Measurements from ENCODE around the gene ABCB6. TPM values are rescaled to one million over a fixed set of nuclear protein-coding genes. Genes with fewer than 3 reads are reported as not detected.
A peak's percentile ranks its signal among the peaks of the same experiment; 100 is the strongest.

Gene ABCB6
- total and polyA plus RNA-seq, 2 of the 8 experiments (the other 6 are each of a cell fraction or from before 2014, with no cell fraction given): 44.9 to 50.6 TPM

GRCh38 chr2:219252900-219253752 lies 34.4 kb upstream of the ABCB6 start, which contains the start of gene TUBA4B:
Gene TUBA4B, plus strand, starts transcription at chr2:219253243. Its CDS starts 165 bp downstream, at chr2:219253408.
- FAIRE-seq (no peak), DNase-seq (ENCODE audit: low read depth in 1 of 2, low spot score in 2 of 2) (peak in 1 of 2 experiments; percentile 85)
- Histone ChIP-seq H2BK5ac (ENCODE audit: low read depth, low read length) (peak within 1 kb of the TSS; percentile 44; the same call in 1 of the 2 replicates), H3K27ac (ENCODE audit: low read depth, low read length) (no peak within 1 kb of the TSS), H4K20me1 (replicated peaks in 1 of 2; ENCODE audit: control insufficient read depth in 1 of 2, insufficient read depth in 2 of 2, low read length in 2 of 2) (peaks cover 0 to 2% of the 10 kb centered on the region in 2 experiments), H2AFZ (ENCODE audit: low read length) (peak within 1 kb of the TSS; percentile 14; the same call in 1 of the 2 replicates), H3K4ac (replicated peaks; ENCODE audit: insufficient read length, low read depth, low read length) (peak within 1 kb of the TSS; percentile 71), H3K79me2 (ENCODE audit: control insufficient read depth in 1 of 2, insufficient read depth in 2 of 2, low read length in 2 of 2) (no peaks in the 10 kb centered on the region), H3K23me2 (ENCODE audit: low read depth, low read length) (peaks cover 17% of the 10 kb centered on the region), H3K14ac (ENCODE audit: insufficient read length) (no peak within 1 kb of the TSS), H2BK12ac (ENCODE audit: low read depth, low read length) (peak within 1 kb of the TSS; percentile 80; the same call in 1 of the 2 replicates), H2BK120ac (replicated peaks; ENCODE audit: low read depth, low read length) (no peak within 1 kb of the TSS), H4K5ac (ENCODE audit: insufficient read length, low read depth, low read length) (no peak within 1 kb of the TSS), H4K91ac (replicated peaks; ENCODE audit: insufficient read length, low read length) (no peak within 1 kb of the TSS), H3K23ac (ENCODE audit: insufficient read length) (no peak within 1 kb of the TSS), H2AK5ac (ENCODE audit: low read depth, low read length) (no peak within 1 kb of the TSS; the same call in 1 of the 2 replicates), H3K4me3 (ENCODE audit: extremely low read depth in 1 of 4, insufficient read depth in 2 of 4, low read depth in 3 of 4, low read length in 4 of 4) (peak within 1 kb of the TSS; percentile 46 to 64 (median 57)), H3K36me3 (ENCODE audit: control insufficient read depth in 2 of 4, insufficient read depth in 4 of 4, low read length in 3 of 4) (peaks cover 0 to 9% (median 4%) of the 10 kb centered on the region in 4 experiments; a peak in 4 of 8 replicates), H3K9ac (replicated peaks in 1 of 4; ENCODE audit: extremely low read depth in 1 of 4, low read depth in 3 of 4, low read length in 3 of 4) (peak within 1 kb of the TSS in 3 of 4 experiments; percentile 17 to 52 (median 20); a peak in 4 of 7 replicates), H3K4me1 (replicated peaks in 1 of 4; ENCODE audit: control insufficient read depth in 3 of 4, insufficient read depth in 4 of 4, low read length in 3 of 4) (peaks cover 5 to 14% (median 9%) of the 10 kb centered on the region in 4 experiments), H2BK20ac (ENCODE audit: low read length) (no peak within 1 kb of the TSS), H3K18ac (ENCODE audit: extremely low read depth, low read length) (peak within 1 kb of the TSS; percentile 95), H2BK15ac (ENCODE audit: low read length) (peak within 1 kb of the TSS; percentile 95), H3K4me2 (ENCODE audit: insufficient read depth in 1 of 2, low read depth in 2 of 2, low read length in 2 of 2) (peak within 1 kb of the TSS; percentile 85 to 92), H3K27me3 (replicated peaks in 1 of 4; ENCODE audit: control insufficient read depth in 3 of 4, extremely low read depth in 1 of 4, insufficient read depth in 3 of 4, low read length in 3 of 4) (peaks cover 16 to 43% (median 35%) of the 10 kb centered on the region in 4 experiments), H3K9me3 (ENCODE audit: insufficient read depth in 2 of 2, low read depth in 1 of 2, low read length in 1 of 2) (no peaks in the 10 kb centered on the region), H3K56ac (replicated peaks; ENCODE audit: insufficient read length, low read depth, low read length) (no peak within 1 kb of the TSS), H4K8ac (ENCODE audit: extremely low read depth, insufficient read depth, low read length) (peak within 1 kb of the TSS; percentile 88), H3K79me1 (ENCODE audit: low read depth, low read length) (peaks cover 2% of the 10 kb centered on the region; the same call in 1 of the 2 replicates)
- POLR2A ChIA-PET (ENCODE audit: partially characterized antibody): interaction anchor here (0.6 to 14.9 kb wide), 20 partner anchors 8 to 131 kb away, joined by 3 to 190 read pairs (median 6); partner anchors contain the start of genes ABCB6, ANKZF1, ATG9A and CNPPD1
- CTCF ChIA-PET (ENCODE audit: partially characterized antibody): interaction anchor here (0.6 to 6.6 kb wide), 13 partner anchors 8 to 116 kb away, joined by 3 to 118 read pairs (median 3); partner anchors contain the start of genes DNAJB2, GLB1L, STK16 and ZFAND2B
- 2% methylated on average over 44 of the region's 49 CpGs; no CpG with 5 or more reads in 1 of the 2 experiments for WGBS, 2 experiments (ENCODE audit: extremely low coverage in 1 of 2, insufficient coverage in 1 of 2, insufficient read length in 1 of 2, insufficient replicate concordance in 2 of 2, low coverage in 1 of 2, low lambda C conversion rate in 2 of 2, missing lambda C conversion rate in 1 of 2)
- no peak for TF ChIP-seq SAP30 (IDR thresholded peaks at IDR 0.05; ENCODE audit: insufficient read depth, insufficient replicate concordance, low read length)
- TF ChIP-seq KDM4A (IDR thresholded peaks at IDR 0.05; ENCODE audit: low read depth, low read length, severe bottlenecking): peak; percentile 6
- TF ChIP-seq CHD1 (IDR thresholded peaks at IDR 0.05; ENCODE audit: low read depth, low read length): no peak
- TF ChIP-seq CREB1 (IDR thresholded peaks at IDR 0.05): peak; percentile 42; the same call in 1 of the 2 replicates
- no peak for TF ChIP-seq RFX5 (IDR thresholded peaks at IDR 0.05; ENCODE audit: borderline replicate concordance, low read depth, low read length)
- TF ChIP-seq TBP (IDR thresholded peaks at IDR 0.05; ENCODE audit: low read depth, low read length): peak; percentile 55; the same call in 1 of the 2 replicates
- 0 out of 4 replicates have a peak, but pooled peaks have one; percentile 10 to 33 for TF ChIP-seq SIN3A (conservative IDR thresholded peaks at IDR 0.05 in 1 of 2, IDR thresholded peaks at IDR 0.05 in 1 of 2; ENCODE audit: low read depth in 1 of 2, low read length in 2 of 2)
- no peak; the same call in 1 of the 2 replicates for TF ChIP-seq YY1 (IDR thresholded peaks at IDR 0.05; ENCODE audit: low read depth, low read length)
- no peak for TF ChIP-seq CHD2 (IDR thresholded peaks at IDR 0.05; ENCODE audit: low read length)
- TF ChIP-seq TAF1 (IDR thresholded peaks at IDR 0.05; ENCODE audit: low read depth, low read length): peak; percentile 44; the same call in 1 of the 2 replicates

Data from H1 (cell line).